Measurements from ENCODE around the gene N4BP2. TPM values are rescaled to one million over a fixed set of nuclear protein-coding genes. Genes with fewer than 3 reads are reported as not detected.
"Not testable (repeated sequence)": the region's sequence is repeated elsewhere in the genome, so short reads cannot be mapped to it uniquely, and the experiment has no call there.

Gene N4BP2
- total and polyA plus RNA-seq, 7 donors, result 1.1 to 6.8 (median 2.7) TPM

- no peak for TF ChIP-seq CTCF (IDR thresholded peaks at IDR 0.05)
- no peak overlapping the region for H3K4me3 ChIP-seq
- no peaks in the 10 kb centered on the region for H3K4me1 ChIP-seq
- no peaks in the 10 kb centered on the region for H3K9me3 ChIP-seq
- WGBS, 3 donors, result 95 to 98% (median 95%) methylated on average over 8 of the region's 8 CpGs
- H3K27me3 ChIP-seq (ENCODE audit: insufficient read depth in 3 of 3, low read length in 2 of 3), result no peaks in the 10 kb centered on the region
- ATAC-seq (no peak), DNase-seq (no peak)
- intact Hi-C loops (cut with DNase I), result no loop called here
- no peaks in the 10 kb centered on the region for H3K36me3 ChIP-seq (ENCODE audit: insufficient read depth in 1 of 2, low read depth in 1 of 2)
- no peak overlapping the region for H3K27ac ChIP-seq
These were observed 42.4 kb downstream of the N4BP2 start for GRCh38 chr4:40099010-40099409.

GRCh38 chr4:40107150-40107549 lies 50.5 kb downstream of the N4BP2 start:
- intact Hi-C loops (cut with DNase I), result not testable (repeated sequence)

GRCh38 chr4:40112027-40112792 lies 55.6 kb downstream of the N4BP2 start:
- Histone ChIP-seq H3K27ac (no peak overlapping the region), H3K27me3 (ENCODE audit: insufficient read depth in 3 of 3, low read length in 2 of 3) (no peaks in the 10 kb centered on the region), H3K9me3 (no peaks in the 10 kb centered on the region), H3K36me3 (ENCODE audit: insufficient read depth in 1 of 2, low read depth in 1 of 2) (peaks cover 0 to 16% of the 10 kb centered on the region in 2 donors), H3K4me1 (no peaks in the 10 kb centered on the region), H3K4me3 (no peak overlapping the region)
- no peak for TF ChIP-seq CTCF (IDR thresholded peaks at IDR 0.05)
- no peak for ATAC-seq
- no peak for DNase-seq
- intact Hi-C loops (cut with DNase I), result no loop called here
- WGBS, 3 donors, result 99 to 100% (median 99%) methylated on average over 3 of the region's 3 CpGs

More at GRCh38 chr4:40107150-40107549, 50.5 kb downstream of the N4BP2 start:
- not testable (repeated sequence) for H3K27ac ChIP-seq; ATAC-seq; H3K9me3 ChIP-seq; H3K4me1 ChIP-seq; H3K27me3 ChIP-seq (ENCODE audit: insufficient read depth in 3 of 3, low read length in 2 of 3); DNase-seq; H3K36me3 ChIP-seq (ENCODE audit: insufficient read depth in 1 of 2, low read depth in 1 of 2); H3K4me3 ChIP-seq
- WGBS, 3 donors, result 89 to 99% (median 98%) methylated on average over 4 of the region's 4 CpGs

GRCh38 chr4:40114206-40114605 lies 57.6 kb downstream of the N4BP2 start:
- intact Hi-C loops (cut with DNase I), result no loop called here
- H3K9me3 ChIP-seq, result no peaks in the 10 kb centered on the region
- H3K36me3 ChIP-seq (ENCODE audit: insufficient read depth in 1 of 2, low read depth in 1 of 2), result peaks cover 0 to 10% of the 10 kb centered on the region in 2 donors
- no peak overlapping the region for H3K4me3 ChIP-seq
- H3K27ac ChIP-seq, result no peak overlapping the region
- no peak for TF ChIP-seq CTCF (IDR thresholded peaks at IDR 0.05)
- 91 to 100% (median 96%) methylated on average over 1 of the region's 1 CpG for WGBS, 3 donors
- ATAC-seq (no peak), DNase-seq (no peak)
- no peaks in the 10 kb centered on the region for H3K27me3 ChIP-seq (ENCODE audit: insufficient read depth in 3 of 3, low read length in 2 of 3)
- H3K4me1 ChIP-seq, result no peaks in the 10 kb centered on the region

- Histone ChIP-seq H3K27ac (no peak overlapping the region), H3K4me3 (no peak overlapping the region), H3K36me3 (ENCODE audit: insufficient read depth in 1 of 2, low read depth in 1 of 2) (peaks cover 0 to 14% of the 10 kb centered on the region in 2 donors), H3K4me1 (no peaks in the 10 kb centered on the region), H3K9me3 (no peaks in the 10 kb centered on the region), H3K27me3 (ENCODE audit: insufficient read depth in 3 of 3, low read length in 2 of 3) (no peaks in the 10 kb centered on the region)
- intact Hi-C loops (cut with DNase I), result no loop called here
- ATAC-seq (no peak), DNase-seq (no peak)
- no peak for TF ChIP-seq CTCF (IDR thresholded peaks at IDR 0.05)
- 80 to 88% (median 83%) methylated on average over 1 of the region's 1 CpG for WGBS, 3 donors
These were observed 62.2 kb downstream of the N4BP2 start for GRCh38 chr4:40118861-40119260.
